Thoracic aorta (tissue), 2 donors: ENCODE results near the gene AMMECR1. TPM values are rescaled to one million over a fixed set of nuclear protein-coding genes. Genes with fewer than 3 reads are reported as not detected.

Source experiments
- ATAC-seq: fragments of 150-250 bp; one replicate; pipeline ENCODE4 v1.8.0; 2017; ENCODE audit warnings: low read depth; ENCODE audit not compliant: insufficient number of reproducible peaks, low FRiP score
- DNase-seq: peaks from one replicate; pipeline ENCODE4 v3.0.0-alpha.2; 2020; ENCODE audit warnings: low spot score
- H3K27ac ChIP-seq, 2 donors: fragments of 200-600 bp; sonication (generic); 1 replicate in 1 of 2; 2 replicates in 1 of 2; pipeline ENCODE4 v1.5.1; 2016; ENCODE audit warnings: mild to moderate bottlenecking in 2 of 2, moderate library complexity in 2 of 2
- H3K27me3 ChIP-seq: fragments of 200-600 bp; sonication (generic); replicated peaks from 2 replicates; pipeline ENCODE4 v1.6.0; 2016; ENCODE audit warnings: mild to moderate bottlenecking; ENCODE audit not compliant: insufficient read depth
- H3K36me3 ChIP-seq: fragments of 200-600 bp; sonication (generic); one replicate; pipeline ENCODE4 v1.5.1; 2016
- H3K4me1 ChIP-seq, 2 donors: fragments of 200-600 bp; sonication (generic); 1 replicate in 1 of 2; 2 replicates in 1 of 2; pipeline versions ENCODE4 v1.5.1 to v1.6.0; 2016; ENCODE audit warnings: low read depth in 2 of 2, mild to moderate bottlenecking in 1 of 2; ENCODE audit not compliant: control insufficient read depth in 1 of 2
- H3K4me3 ChIP-seq: fragments of 200-600 bp; sonication (generic); 2 replicates; pipeline ENCODE4 v1.5.1; 2016; ENCODE audit warnings: mild to moderate bottlenecking
- H3K9me3 ChIP-seq: fragments of 200-600 bp; sonication (generic); 2 replicates; pipeline ENCODE4 v1.5.1; 2016
- total RNA-seq, 2 donors: library from RNA; depleted of rRNA; stranded (reverse); fragments of >200 nt; gene quantifications; one replicate each; pipeline versions ENCODE4 v1.1.0 to v1.2.3, GENCODE V29; 2016
- TF ChIP-seq, protein P1 (sequence below): fragments of 200-600 bp; sonication (generic); IDR thresholded peaks from one replicate; pipeline ENCODE4 v1.5.1; 2019; ENCODE audit warnings: antibody characterized with exemption

AMMECR1 gene
- total RNA-seq, 2 donors from 2014 or later = 3.0 to 8.5 TPM

GRCh38 chrX:110215411-110215810, 102.5 kb downstream of the AMMECR1 start:
- no peaks in the 10 kb centered on the region for H3K36me3 ChIP-seq
- DNase-seq (no peak), ATAC-seq (no peak)
- TF ChIP-seq, protein P1, sequence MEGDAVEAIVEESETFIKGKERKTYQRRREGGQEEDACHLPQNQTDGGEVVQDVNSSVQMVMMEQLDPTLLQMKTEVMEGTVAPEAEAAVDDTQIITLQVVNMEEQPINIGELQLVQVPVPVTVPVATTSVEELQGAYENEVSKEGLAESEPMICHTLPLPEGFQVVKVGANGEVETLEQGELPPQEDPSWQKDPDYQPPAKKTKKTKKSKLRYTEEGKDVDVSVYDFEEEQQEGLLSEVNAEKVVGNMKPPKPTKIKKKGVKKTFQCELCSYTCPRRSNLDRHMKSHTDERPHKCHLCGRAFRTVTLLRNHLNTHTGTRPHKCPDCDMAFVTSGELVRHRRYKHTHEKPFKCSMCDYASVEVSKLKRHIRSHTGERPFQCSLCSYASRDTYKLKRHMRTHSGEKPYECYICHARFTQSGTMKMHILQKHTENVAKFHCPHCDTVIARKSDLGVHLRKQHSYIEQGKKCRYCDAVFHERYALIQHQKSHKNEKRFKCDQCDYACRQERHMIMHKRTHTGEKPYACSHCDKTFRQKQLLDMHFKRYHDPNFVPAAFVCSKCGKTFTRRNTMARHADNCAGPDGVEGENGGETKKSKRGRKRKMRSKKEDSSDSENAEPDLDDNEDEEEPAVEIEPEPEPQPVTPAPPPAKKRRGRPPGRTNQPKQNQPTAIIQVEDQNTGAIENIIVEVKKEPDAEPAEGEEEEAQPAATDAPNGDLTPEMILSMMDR = no peak
- no peaks in the 10 kb centered on the region for H3K4me1 ChIP-seq
- H3K4me3 ChIP-seq = no peak overlapping the region
- H3K27ac ChIP-seq = no peak overlapping the region
- H3K27me3 ChIP-seq = no peaks in the 10 kb centered on the region
- H3K9me3 ChIP-seq = no peaks in the 10 kb centered on the region

- H3K9me3 ChIP-seq = no peaks in the 10 kb centered on the region
- H3K36me3 ChIP-seq = no peaks in the 10 kb centered on the region
- no peak for ATAC-seq
- no peak overlapping the region for H3K4me3 ChIP-seq
- H3K27me3 ChIP-seq = no peaks in the 10 kb centered on the region
- H3K4me1 ChIP-seq = no peaks in the 10 kb centered on the region
- no peak for DNase-seq
- TF ChIP-seq, protein P1 = no peak
- no peak overlapping the region for H3K27ac ChIP-seq
These were observed 103.2 kb downstream of the AMMECR1 start for GRCh38 chrX:110214684-110215083.

- Histone ChIP-seq H3K27me3 (no peaks in the 10 kb centered on the region), H3K27ac (no peak overlapping the region), H3K9me3 (no peaks in the 10 kb centered on the region), H3K4me1 (no peaks in the 10 kb centered on the region), H3K36me3 (no peaks in the 10 kb centered on the region), H3K4me3 (no peak overlapping the region)
- DNase-seq (no peak), ATAC-seq (no peak)
- TF ChIP-seq, protein P1 = no peak
These were observed 104.7 kb downstream of the AMMECR1 start for GRCh38 chrX:110213183-110213582.

DNA sequence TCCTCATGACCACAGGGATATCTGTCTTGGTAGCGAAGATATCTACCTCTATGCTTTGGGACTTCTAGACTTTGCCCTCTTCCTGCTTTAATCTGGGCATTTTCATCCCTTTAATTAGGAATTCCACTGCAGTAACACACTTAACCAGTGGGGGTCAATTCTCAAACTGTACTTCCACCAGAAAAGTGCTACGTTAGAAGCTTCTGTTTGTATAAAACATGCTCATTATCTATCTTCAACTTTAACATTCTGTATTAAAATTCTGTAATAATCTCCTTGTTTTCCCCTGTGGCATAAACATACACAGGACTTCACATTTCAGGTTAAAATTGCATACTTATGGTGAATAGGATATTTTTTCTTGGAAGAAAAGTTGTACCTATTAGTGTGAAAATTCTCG, 105.6 kb downstream of the AMMECR1 start:
- Histone ChIP-seq H3K4me1 (no peaks in the 10 kb centered on the region), H3K27me3 (no peaks in the 10 kb centered on the region), H3K36me3 (no peaks in the 10 kb centered on the region), H3K27ac (no peak overlapping the region), H3K9me3 (no peaks in the 10 kb centered on the region), H3K4me3 (no peak overlapping the region)
- TF ChIP-seq, protein P1 = no peak
- ATAC-seq = no peak
- no peak for DNase-seq

- no peak overlapping the region for H3K27ac ChIP-seq
- no peak overlapping the region for H3K4me3 ChIP-seq
- no peak for DNase-seq
- H3K36me3 ChIP-seq = no peaks in the 10 kb centered on the region
- no peak for ATAC-seq
- no peaks in the 10 kb centered on the region for H3K9me3 ChIP-seq
- H3K4me1 ChIP-seq = no peaks in the 10 kb centered on the region
- TF ChIP-seq, protein P1 = no peak
- H3K27me3 ChIP-seq = no peaks in the 10 kb centered on the region
These were observed 106.5 kb downstream of the AMMECR1 start for GRCh38 chrX:110211340-110211739.
